Activated CD4-positive, alpha-beta T cell treated with anti-CD3 and anti-CD28 coated beads for 4 hours (primary cell): ENCODE results near the gene SRBD1.

ENCODE experiments used
- DNase-seq, 2 donors: peaks; one replicate each; pipeline ENCODE4 v3.0.0-alpha.2; 2020

The SRBD1 gene, protein sequence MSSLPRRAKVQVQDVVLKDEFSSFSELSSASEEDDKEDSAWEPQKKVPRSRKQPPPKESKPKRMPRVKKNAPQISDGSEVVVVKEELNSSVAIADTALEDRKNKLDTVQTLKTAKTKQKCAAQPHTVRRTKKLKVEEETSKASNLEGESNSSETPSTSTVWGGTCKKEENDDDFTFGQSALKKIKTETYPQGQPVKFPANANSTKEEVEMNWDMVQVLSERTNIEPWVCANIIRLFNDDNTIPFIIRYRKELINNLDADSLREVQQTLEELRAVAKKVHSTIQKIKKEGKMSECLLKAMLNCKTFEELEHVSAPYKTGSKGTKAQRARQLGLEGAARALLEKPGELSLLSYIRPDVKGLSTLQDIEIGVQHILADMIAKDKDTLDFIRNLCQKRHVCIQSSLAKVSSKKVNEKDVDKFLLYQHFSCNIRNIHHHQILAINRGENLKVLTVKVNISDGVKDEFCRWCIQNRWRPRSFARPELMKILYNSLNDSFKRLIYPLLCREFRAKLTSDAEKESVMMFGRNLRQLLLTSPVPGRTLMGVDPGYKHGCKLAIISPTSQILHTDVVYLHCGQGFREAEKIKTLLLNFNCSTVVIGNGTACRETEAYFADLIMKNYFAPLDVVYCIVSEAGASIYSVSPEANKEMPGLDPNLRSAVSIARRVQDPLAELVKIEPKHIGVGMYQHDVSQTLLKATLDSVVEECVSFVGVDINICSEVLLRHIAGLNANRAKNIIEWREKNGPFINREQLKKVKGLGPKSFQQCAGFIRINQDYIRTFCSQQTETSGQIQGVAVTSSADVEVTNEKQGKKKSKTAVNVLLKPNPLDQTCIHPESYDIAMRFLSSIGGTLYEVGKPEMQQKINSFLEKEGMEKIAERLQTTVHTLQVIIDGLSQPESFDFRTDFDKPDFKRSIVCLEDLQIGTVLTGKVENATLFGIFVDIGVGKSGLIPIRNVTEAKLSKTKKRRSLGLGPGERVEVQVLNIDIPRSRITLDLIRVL

GRCh38 chr2:45611020-45611859, at the start of gene SRBD1:
SRBD1 (minus strand) TSS chr2:45611267; CDS start chr2:45605441, 5,826 bp downstream.
- DNase-seq, result peak; percentile 81 to 85

- no peak for DNase-seq
Measured at GRCh38 chr2:45654250-45654649, 43.2 kb upstream of the SRBD1 start.

DNA sequence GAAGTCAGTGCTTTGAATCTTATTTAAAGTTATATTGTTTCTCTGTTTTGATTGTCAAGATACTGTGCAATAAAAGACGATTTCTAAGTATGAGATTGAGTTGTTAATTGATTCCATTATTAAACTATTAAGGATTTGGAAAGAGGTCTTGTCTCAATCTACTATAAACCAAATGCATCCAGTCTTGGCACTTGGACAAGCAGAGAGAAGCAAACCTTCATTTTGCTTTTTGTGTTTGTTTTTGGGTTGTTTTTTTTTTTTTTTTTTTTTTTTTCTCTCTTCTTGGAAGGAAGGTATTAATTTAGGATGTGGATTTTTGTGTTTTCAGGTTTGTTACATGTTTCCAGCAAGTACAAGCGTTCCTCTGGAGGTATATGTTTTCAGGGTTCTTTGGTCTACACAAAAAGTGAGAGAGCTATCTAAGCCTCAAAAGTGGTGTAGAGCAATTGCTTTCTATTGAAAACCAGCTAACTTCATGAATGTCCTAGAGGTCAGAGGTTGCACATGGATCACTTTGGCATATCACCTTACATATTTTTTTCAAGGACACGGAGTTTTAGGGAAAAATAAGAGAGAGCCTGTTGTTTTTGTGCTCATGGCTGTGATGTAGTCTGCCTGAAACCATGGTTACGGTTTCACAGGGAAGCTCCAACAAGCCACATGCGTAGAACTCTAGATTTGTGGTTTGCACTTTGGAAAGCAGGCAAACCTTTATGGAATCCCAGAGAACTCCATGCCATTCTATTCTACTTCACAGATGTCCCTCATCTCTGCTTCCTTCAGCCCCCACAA, 42.3 kb upstream of the SRBD1 start:
- no peak for DNase-seq

DNA sequence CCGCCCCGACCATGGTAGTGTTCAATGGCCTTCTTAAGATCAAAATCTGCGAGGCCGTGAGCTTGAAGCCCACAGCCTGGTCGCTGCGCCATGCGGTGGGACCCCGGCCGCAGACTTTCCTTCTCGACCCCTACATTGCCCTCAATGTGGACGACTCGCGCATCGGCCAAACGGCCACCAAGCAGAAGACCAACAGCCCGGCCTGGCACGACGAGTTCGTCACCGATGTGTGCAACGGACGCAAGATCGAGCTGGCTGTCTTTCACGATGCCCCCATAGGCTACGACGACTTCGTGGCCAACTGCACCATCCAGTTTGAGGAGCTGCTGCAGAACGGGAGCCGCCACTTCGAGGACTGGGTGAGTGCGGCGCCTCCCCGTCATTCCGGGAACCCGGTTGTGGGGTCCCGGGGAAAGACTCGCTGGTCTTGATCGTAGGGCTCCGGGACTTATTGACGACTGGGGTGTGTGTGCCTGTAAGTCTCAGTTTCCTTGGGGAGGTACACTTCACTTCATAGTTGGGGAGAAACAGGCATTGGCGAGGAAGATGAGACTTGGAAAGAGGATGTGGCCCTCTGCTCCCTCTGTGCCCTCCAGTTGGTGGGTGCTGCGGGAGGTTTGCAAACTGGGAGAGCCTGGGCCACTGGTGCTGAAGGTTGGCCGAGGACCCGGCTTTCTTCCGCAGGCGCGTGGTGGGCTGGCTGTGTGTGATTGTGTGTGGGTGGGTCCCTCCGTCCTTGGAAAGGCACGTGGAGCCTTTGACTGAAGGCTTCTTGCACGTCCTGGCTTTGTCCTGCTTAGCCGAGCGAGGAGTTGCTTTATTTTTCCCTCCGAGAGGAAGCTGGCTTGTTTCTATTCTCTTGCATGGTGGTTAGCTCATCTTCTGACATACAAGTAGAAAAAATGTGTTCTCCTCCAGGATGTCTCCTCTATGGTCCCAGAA, 41.3 kb upstream of the SRBD1 start:
- peak; percentile 17 to 24 for DNase-seq

DNA sequence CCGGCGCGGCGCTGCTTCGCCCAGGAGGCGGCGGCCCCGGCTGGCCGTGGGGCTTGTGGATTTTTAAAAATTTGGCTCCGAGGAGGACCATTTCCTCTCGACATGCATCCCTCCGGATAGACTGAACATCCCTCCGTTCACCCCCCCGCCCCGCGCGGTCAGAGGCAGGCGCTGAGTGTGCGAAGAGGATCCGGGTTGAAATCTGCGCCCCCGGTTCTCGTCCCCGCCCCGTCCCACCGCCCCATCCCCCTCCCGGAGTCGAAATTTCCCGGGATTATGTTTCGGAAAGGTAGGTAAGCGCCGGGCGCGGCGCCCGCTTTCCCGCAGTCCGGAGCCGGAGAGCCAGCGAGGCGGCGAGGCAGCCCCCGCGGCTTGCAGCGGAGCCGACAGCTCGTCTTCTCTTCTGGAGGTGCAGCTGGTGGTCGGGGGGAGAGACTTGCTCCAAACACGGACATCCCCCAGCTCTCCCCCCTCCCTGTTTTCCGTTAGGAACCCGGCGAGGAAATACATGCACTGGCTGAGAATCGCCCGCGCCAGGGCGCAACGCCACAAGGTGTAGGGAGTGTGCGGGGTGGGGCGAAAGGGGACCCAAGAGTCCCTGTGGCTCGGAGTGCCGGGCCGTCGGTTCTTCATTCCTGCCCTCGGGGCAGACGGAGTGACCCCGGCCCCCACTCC, 40.5 kb upstream of the SRBD1 start, which contains the start of gene PRKCE:
PRKCE (plus strand) TSS at position 261 of the 675 bp plus-strand sequence.
- DNase-seq, result peak; percentile 55

GRCh38 chr2:45650851-45651414, 39.9 kb upstream of the SRBD1 start:
- DNase-seq, result peak; percentile 92 to 97

- DNase-seq, result peak; percentile 60 to 65
Measured at GRCh38 chr2:45649858-45650811, 39.1 kb upstream of the SRBD1 start.

DNA sequence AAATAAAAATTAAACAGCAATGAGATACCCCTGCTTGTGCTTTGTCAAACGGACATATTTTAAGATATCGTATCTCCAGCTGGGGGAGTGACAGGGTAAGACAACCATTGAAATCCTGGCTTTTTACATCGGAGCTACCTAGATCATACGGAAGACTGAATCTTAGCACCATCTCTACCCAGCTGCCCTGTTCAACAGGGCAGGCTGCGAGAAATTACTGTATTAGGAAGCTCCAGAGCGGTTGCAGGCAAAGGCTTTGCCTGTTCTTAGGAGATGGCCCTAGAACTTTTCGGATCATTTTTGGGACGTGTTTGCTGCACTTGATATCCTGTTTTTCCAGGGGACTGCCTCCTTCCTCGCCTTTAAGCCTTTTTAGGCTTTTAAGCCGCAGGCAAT, 38.4 kb upstream of the SRBD1 start:
- DNase-seq, result no peak

DNA sequence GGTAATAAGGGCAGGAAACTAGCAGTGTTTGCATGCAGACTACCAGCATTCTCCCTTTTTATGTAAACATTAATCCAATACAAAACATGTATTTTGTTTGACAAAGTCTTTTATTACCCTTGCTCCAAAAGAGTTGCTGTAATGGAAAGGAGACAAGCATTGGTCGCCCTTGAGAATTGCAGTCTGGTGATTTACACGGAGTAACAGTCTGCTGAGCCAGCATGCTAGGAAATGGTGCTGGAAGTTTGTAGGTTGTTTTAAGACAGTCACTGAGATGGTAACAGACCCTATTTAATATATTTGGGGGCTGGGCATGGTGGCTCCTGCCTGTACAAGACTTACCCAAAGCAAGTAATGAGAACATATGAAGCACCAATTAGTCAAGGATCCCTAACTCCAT, 37.6 kb upstream of the SRBD1 start:
- no peak for DNase-seq

DNA sequence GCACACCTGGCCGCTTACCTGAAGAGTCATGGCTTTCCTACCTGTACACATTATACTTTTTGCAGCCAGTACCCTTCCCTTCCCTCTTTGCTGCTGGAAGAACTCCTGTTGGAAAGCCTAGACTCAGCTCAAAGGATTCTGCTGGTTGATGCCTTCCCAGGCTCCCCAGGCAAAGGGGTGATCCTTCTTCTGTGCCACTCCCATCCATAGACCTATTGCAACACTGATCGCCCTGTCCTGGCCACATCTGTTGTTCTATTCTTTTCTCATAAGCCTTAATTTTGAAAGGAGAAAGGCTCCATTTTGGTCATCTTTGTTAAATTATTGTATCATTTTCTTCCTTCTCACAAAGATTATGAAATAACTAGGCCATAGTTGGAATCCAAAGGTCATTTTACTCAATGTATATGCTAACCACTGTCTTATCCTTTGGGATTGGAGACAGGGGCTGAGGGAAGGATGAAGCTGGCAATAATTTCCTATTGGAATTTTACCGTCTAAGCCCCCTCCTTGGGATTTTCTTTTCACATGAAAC, 37.0 kb upstream of the SRBD1 start:
- no peak for DNase-seq

- DNase-seq, result no peak
Measured at GRCh38 chr2:45647356-45647755, 36.3 kb upstream of the SRBD1 start.

DNA sequence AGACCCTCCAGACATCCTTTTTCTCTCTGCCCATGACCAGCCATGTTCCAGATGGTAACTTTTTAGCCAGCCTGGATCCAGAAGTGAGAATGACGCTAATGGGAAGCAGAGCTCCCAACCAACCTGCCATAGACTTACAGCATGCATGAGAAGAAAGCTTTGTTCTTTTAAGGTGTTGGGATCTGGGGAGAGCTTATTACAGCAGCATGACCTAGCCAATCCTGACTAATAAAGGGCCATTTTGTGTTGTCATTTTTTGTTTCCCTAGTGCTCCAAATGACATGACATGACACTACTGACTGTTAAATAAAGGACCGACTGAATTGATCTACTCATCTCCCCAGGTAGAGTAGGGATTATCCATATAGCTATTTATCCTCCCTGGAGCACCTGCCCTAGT, 35.2 kb upstream of the SRBD1 start:
- DNase-seq, result no peak

GRCh38 chr2:45643543-45644542, 32.8 kb upstream of the SRBD1 start:
- DNase-seq, result peak; percentile 71 to 72

- DNase-seq, result no peak
Measured at GRCh38 chr2:45643095-45643494, 32.0 kb upstream of the SRBD1 start.

DNA sequence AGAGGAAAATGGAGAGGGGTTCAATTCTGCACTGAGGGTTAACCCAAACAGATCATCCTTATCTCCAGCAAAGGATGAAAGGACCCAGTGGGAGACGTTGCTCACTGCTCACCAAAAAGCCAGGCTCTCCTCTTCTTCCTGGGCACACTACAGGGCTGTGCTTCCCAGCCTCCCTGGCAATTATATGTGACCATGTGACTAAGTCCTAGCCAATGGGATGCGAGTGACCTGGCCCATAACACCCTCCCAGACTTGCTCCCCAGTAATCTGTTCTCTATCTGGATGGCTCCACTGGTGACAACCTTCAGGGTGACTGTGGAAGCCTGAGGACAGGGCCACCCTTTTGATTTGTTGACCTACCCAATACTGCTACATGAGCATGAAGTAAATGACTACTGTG, 29.5 kb upstream of the SRBD1 start:
- DNase-seq, result no peak

DNA sequence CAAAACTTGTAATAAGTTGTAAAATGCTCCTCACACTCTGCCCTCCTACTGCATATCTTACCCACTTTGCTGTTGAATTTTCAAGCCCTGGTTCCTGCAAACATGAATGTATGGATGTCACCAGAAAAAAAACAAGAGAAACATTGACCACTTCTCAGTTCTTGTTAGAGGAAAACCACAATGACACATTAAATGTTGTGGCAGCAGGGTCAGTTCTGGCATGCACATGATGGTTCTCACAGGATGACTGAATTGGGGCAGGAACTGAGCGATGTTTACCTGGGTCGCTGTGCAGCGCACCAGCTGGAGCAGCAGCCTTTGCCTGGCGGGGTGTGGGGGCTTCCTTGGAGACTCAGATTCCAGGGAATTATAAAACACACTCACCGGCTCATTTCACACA, 26.4 kb upstream of the SRBD1 start:
- DNase-seq, result no peak

GRCh38 chr2:45636008-45636407, 24.9 kb upstream of the SRBD1 start:
- no peak for DNase-seq
